Measurements from ENCODE around the gene DCAF6.

DCAF6 gene

GRCh38 chr1:167968569-167968968 lies 32.1 kb downstream of the DCAF6 start:
- no peak for DNase-seq

GRCh38 chr1:167973832-167974231 lies 37.3 kb downstream of the DCAF6 start:
- no peak for DNase-seq

DNA sequence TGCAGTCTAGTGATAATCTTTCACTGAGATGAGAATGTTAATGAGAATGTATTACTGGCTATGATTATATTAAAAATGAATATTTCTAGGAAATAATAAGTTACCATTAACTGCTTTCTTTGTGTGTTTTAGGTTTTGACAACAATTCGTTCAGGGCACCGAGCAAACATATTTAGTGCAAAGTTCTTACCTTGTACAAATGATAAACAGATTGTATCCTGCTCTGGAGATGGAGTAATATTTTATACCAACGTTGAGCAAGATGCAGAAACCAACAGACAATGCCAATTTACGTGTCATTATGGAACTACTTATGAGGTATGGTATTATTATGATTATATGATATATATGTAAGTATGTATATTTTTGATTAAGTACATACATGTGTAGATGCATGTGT lies 38.2 kb downstream of the DCAF6 start:
- DNase-seq, result no peak

GRCh38 chr1:167977245-167977644 lies 40.8 kb downstream of the DCAF6 start:
- no peak for DNase-seq

DNA sequence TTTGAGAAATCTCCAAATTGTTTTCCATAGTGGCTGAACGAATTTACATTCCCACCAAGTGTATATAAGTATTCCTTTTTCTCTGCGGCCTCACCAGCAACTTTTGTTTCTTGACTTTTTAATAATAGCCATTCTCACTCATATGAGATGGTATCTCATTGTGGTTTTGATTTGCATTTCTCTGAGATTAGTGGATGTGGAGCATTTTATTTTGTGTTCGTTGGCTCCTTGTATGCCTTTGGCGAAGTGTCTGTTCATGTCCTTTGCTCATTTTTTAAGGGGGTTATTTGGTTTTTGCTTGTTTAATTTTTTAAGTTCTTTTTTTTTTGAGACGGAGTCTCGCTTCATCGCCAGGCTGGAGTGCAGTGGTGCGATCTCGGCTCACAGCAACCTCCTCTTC lies 45.5 kb downstream of the DCAF6 start:
- DNase-seq, result no peak

- no peak for DNase-seq
These were observed 47.4 kb downstream of the DCAF6 start for GRCh38 chr1:167983797-167984420.

DNA sequence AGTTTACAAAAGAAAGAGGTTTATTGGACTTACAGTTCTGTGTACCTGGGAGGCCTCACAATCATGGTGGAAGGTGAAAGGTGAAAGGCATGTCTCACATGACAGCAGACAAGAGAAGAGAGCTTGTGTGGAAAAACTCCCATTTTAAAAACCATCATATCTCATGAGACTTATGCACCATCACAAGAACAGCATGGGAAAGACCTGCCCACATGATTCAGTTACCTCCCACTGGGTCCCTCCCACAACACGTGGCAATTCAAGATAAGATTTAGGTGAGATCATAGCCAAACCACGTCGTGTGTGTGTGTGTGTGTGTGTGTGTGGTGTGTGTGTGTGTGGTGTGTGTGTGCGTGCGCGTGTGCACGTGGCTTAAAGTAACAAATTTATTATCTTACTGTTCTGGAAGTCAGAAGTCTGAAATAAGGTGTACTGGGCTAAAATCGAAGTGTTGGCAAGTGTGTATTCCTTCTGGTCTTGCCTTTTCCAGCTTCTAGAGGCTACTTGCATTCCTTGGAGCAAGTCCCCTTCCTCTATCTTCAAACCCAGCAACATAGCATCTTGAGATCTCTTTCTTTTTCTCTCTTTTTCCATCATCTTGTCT lies 48.5 kb downstream of the DCAF6 start:
- no peak for DNase-seq

- DNase-seq, result no peak
These were observed 50.7 kb downstream of the DCAF6 start for GRCh38 chr1:167987174-167987573.

GRCh38 chr1:167991546-167991945 lies 55.1 kb downstream of the DCAF6 start:
- DNase-seq, result no peak

GRCh38 chr1:167993720-167994119 lies 57.2 kb downstream of the DCAF6 start:
- no peak for DNase-seq

DNA sequence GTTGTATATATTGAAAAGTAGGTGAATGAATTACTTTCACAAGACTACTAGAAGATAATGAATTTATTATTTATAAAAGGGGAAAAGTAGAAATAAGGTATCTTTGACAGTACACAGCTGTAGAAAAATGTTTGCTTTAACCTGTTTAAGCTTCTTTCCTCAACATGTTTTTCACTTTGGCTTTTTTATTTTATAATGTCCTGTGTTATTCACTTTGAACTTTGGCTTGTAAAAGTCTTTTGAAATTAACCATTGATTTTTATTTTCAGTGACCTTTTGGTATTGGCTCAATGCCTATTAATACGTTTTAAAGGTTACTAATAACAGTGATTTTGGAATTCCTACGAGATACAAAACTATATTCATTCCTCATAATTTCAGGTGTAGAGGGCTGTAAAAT lies 58.1 kb downstream of the DCAF6 start:
- DNase-seq, result no peak

DNA sequence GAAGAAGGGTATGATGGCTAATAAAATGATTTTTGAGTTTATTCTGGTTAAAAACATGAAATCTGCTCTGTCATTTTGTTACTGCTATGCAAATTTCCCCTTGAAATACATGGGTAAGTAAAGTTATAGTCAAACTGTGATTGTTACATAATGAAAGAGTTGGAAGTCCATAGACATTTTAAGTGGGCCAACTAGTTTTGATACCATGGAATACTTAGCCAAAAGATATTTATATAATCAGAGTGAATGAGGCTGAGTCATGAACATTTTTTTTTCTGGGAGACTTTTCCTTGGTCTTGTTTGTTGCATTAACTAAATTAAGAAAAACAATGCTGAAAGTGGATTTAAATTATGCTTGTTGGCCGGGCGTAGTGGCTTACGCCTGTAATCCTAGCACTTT lies 58.6 kb downstream of the DCAF6 start:
- no peak for DNase-seq

DNA sequence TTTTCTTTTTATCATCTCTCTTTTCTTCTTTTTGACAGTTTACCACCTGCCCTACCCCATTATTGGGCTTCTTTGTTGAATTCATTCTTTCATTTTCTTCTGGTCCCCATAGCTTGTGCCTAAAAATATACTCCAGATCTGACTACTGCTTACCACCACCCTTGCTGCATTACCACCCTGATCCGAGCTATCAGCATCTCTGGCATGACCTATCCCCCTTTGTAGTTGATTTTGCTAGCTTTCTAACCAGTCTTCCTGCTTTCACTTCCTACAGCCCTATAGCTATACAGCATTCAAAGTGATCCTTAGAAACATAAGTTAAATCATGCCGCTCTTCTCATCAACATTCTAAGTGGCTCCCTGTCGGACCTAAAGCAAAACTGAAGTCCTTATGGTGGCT lies 59.8 kb downstream of the DCAF6 start:
- no peak for DNase-seq

DNA sequence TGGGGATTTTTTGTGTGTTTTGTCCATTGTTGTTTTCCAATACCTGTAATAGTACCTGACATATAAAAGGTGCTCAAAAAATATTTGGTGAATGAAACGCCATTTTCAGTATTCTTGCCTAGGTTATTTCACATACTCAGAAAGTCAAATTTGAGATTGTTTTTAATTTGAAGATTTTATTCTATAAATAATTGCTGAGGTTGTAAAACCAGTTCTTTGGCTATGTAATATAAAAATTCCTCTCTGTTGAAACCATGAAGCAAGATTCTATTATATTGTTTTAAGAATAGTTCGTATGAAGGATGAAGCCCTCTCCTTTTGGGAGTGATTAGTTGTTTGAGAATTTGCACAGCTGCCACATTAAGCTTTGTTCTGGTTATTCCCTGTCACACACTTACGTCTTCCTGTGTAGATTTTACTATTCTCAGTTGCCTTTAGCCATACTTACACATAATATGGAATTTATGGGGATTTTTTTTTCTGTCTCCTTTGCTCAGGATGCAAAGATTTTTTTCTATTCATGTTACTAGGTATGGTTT lies 60.6 kb downstream of the DCAF6 start:
- DNase-seq, result no peak

GRCh38 chr1:167999877-168000276 lies 63.4 kb downstream of the DCAF6 start:
- no peak for DNase-seq

GRCh38 chr1:168000656-168001055 lies 64.2 kb downstream of the DCAF6 start:
- DNase-seq, result no peak

- no peak for DNase-seq
These were observed 64.7 kb downstream of the DCAF6 start for GRCh38 chr1:168001213-168001612.

DNA sequence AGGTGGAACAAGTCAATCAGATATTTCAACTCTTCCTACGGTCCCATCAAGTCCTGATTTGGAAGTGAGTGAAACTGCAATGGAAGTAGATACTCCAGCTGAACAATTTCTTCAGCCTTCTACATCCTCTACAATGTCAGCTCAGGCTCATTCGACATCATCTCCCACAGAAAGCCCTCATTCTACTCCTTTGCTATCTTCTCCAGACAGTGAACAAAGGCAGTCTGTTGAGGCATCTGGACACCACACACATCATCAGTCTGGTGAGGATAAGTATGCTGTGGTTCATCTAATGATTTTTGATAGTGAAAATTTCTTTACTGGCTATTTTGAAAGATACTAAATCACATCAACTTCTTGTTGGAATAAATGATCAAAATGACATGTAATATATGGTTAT lies 68.0 kb downstream of the DCAF6 start:
- DNase-seq, result no peak

- no peak for DNase-seq
These were observed 69.0 kb downstream of the DCAF6 start for GRCh38 chr1:168005529-168005928.

DNA sequence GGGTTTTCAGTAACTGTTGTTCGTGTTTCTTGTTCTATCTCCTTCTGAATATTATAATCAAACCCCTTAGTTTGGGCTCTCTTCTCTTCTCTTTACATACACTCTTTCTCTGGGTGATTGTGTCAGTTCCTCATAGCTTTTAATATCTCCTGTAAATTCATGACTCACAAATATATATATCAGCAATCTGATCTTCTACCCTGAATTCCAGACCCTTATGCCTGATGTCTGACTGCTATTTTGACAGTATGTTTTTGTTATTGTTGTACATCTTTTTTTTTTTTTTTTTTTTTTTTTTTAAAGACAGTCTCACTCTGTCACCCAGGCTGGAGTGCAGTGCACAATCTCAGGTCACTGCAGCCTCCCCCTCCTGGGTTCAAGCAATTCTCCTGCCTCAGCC lies 71.2 kb downstream of the DCAF6 start:
- DNase-seq, result no peak

GRCh38 chr1:168008595-168008994 lies 72.1 kb downstream of the DCAF6 start:
- no peak for DNase-seq

GRCh38 chr1:168009322-168009721 lies 72.8 kb downstream of the DCAF6 start:
- DNase-seq, result no peak

DNA sequence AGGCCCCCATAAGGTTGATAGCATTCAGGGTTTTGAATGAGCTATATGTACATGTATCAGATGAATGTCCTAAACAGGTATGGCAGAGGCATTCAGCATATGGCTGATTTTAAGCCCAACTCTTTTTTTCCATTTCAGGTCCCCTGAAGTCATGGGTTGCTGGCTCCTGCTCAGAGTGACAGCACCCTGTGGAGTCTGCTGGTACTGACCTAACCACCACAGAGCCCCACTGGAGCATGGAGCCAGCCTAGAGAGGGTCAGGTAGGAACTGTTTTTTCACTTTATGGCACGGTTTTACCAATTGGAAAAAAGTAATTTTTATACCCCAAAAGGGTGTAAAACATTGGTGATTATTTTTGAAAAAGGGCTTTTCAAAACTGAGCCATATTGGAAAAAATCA lies 82.9 kb downstream of the DCAF6 start:
- DNase-seq, result no peak

DNA sequence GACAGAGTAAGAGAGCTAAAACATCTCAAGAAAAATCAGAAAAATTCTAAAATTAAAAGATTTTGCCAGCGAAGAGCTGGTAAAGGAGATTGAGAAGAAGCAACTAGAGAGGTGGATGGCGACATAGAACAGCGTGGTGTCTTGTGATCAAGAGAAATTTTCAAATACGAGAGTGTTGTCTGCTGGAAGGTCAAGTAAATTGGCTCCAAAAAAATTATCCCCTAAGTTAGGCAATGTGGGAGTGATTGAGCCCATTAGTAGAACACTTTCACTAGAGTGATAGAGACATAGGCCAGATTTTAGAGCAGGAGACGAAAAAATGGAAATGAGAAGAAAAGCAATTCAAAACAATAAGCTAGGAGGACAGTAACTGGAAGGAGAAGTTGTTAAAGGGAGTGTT lies 94.7 kb downstream of the DCAF6 start:
- DNase-seq, result no peak

- DNase-seq, result no peak
These were observed 95.1 kb downstream of the DCAF6 start for GRCh38 chr1:168031627-168032026.
